NOMO-1 treated with dmso at 0.1 percent for 144 hours (cell line): ENCODE measurements around the gene CFDP1.
"Not testable (repeated sequence)": the region's sequence is repeated elsewhere in the genome, so short reads cannot be mapped to it uniquely, and the experiment has no call there.

Source experiments
- DNase-seq: peaks from one replicate; lab custom pipeline; 2025; ENCODE audit not compliant: unreplicated experiment; lab: John Stamatoyannopoulos, UW

Gene CFDP1

DNA sequence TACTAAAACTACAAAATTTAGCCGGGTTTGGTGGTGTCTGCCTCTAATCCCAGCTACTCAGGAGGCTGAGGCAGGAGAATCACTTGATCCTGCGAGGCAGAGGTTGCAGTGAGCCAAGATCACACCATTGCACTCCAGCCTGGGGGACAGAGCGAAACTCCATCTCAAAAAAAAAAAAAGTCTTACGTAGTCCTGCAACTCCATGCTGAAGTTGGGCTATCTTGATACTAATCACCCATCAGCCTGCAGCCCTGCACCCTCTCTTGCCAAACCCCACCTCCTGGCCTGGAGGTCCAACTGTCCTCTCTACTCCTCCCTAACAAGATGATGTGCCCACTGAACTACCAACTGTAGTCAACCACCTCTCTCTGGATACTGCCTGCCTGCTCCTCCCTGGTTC is 26.4 kb upstream of the CFDP1 start:
- DNase-seq = no peak

DNA sequence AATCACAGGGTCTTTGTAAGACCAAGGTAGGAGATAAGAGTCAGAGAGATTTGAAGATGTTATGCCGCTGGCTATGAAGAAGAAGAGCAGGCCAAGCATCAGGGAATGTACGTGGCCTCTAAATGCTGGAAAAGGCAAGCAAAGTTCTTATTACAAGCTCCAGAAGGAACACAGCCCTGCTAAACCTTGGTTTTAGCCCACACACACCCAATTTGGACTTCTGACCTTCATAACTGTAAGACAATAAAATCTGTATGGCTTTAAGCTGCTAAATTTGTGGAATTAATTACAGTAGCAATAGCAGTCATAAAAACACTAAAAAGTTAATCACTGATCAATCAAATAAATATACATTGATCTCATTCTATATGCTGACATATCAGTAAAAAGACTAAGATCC is 25.1 kb upstream of the CFDP1 start:
- no peak for DNase-seq

DNA sequence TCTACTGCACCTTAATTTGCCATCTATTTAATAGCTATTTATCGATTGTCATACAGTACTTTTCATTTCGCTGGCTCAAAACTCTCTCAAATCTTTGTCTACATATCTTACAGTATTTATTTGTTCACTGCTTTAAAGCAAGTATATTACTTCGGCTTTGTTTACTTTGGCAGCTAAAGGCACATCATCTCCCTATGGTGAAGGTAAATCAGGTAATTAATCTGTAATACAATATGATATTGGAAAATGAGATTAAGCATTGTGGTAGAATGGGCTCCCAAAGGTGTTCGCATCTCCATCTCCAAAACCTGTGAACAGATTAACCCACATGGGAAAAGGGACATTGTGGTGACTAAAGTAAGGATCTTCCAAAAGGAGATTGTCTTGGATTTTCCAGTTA is 24.7 kb upstream of the CFDP1 start:
- no peak for DNase-seq

DNA sequence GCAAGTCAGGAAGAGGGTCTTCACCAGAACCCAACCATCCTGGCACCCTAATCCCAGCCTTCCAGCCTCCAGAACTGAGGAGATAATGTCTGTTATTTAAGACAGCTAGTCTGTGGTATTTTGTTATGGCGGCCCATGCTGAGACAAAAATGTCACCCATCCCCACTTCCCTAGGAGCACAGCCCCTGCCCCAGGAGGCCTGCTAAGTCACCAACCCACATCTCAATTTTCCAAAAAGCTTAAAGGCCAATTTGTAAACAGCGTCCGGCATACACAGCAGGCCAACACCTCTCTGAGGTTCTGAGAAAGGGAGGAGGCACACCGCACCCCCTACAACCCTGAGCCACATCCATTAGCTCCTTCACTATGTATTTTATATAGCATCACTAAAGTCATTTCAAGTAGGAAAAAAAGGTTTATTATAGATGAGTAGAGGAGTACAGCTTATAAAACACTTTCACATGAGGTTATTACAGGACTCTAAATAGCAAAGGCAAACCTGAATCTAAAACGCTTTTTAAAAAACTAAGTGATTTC is 24.2 kb upstream of the CFDP1 start:
- no peak for DNase-seq

- no peak for DNase-seq
Measured at GRCh38 chr16:75456971-75457370, 23.7 kb upstream of the CFDP1 start.

DNA sequence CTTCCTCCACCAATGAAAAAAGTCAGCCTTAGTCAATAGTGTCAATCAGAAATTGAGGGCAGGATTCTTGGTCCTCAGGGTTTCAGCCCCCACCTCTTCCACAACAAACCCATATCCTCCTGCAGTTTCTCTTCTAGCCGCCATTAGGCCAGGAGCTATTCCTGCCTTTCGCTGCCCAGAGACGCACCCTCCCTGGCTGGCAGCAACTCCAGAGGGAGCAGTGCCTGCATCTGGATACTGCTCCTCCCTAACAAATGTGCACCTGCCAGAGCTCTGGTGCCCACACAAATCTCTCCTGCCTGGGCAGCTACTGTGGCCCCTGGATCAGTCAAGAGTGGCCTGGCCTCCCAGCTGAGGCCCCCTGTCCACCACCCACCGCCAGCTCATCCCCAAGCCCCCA is 23.2 kb upstream of the CFDP1 start:
- not testable (repeated sequence) for DNase-seq

GRCh38 chr16:75455677-75456076 is 22.4 kb upstream of the CFDP1 start:
- DNase-seq = no peak

- no peak for DNase-seq
Measured at GRCh38 chr16:75452464-75453190, 19.3 kb upstream of the CFDP1 start.

DNA sequence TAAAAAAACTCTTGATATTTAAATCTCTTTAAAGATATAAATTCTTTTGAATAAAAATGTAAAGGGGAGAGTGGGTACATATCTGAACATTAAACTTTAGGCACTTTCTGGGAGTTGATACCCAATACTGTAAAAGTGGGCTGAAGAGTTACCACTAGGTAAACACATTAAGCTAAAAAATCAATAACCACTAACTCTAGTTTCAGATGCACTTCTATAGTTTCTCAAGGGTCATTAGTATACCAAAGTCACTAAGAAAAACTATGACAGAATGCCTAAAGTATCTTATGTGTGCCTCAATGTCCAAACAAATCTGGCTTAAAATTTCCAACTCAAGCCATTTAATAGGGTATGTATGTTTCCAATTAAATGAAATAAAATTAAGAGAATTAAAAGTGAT is 13.1 kb upstream of the CFDP1 start:
- no peak for DNase-seq

- DNase-seq = no peak
Measured at GRCh38 chr16:75445298-75445697, 12.0 kb upstream of the CFDP1 start.

GRCh38 chr16:75443298-75443697 is 10.0 kb upstream of the CFDP1 start:
- no peak for DNase-seq

- peak; percentile 84 for DNase-seq
Measured at GRCh38 chr16:75433732-75434413, 570 bp upstream of the CFDP1 start.

DNA sequence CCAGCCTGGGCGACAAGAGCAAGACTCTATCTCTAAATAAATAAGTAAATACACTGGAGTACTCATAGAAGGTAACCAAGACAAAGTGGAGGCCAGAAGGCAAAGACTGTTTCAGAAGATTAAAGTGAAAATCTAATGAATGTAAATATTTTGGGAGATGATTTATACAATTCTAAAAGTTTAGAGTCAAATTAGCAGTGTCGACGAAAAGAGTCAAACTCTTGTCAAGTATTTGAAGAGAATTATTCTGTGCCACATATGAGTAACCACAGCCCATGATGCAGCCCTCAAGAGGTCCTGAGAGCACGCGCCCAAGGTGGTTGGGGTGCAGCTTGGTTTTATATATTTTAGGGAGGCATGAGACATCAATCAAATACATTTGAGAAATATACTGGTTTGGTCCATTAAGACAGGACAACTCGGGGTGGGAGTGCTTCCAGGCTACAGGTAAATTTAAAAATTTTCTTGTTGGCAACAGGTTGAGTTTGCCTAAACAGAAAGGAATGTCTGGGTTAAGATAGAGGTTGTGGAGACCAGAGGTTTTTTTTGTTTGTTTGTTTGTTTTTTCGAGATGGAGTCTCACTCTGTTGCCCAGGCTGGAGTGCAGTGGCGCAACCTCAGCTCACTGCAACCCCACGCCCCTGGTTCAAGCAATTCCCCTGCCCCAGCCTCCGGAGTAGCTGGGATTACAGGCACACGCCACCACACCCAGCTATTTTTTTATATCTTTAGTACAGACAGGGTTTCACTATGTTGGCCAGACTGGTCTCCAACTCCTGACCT is 3.5 kb downstream of the CFDP1 start:
- no peak for DNase-seq

DNA sequence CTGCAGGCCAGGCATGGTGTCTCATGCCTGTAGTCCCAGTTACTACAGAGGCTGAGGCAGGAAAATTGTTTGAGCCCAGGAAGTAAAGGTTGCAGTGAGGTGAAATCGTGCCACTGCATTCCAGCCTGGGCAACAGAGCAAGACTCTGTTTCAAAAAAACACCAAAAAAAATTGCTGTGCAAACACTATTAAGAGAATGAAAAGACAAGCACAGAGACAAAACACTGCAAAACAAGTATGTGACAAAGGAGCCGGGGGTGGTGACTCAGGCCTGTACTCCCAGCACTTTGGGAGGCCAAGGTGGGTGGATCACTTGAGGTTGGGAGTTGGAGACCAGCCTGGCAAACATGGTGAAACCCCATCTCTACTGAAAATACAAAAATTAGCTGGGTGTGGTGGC is 6.8 kb downstream of the CFDP1 start:
- not testable (repeated sequence) for DNase-seq

DNA sequence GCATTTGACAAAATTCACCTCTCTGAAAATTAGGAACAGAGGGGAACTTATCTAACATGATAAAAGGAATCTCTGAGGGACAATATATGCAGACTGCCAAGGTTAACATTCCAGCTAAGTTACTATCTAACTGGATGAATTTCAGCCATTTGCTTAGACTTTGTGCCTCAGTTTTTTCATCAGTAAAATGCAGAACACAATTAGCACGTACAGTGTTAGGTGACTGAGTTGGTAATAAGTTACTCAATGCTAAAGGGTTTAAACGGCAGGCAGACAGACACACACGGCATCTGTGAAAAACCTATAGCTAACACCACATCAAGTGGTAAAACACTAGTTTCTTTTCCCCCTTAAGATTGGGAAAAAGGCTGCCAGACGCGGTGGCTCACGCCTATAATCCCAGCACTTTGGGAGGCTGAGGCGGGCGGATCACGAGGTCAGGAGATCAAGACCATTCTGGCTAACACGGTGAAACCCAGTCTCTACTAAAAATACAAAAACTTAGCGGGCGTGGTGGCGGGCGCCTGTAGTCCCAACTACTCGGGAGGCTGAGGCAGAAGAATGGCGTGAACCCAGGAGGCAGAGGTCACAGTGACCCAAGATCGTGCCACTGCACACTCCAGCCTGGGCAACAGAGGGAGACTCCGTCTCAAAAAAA is 9.1 kb downstream of the CFDP1 start:
- DNase-seq = not testable (repeated sequence)

GRCh38 chr16:75423723-75424104 is 9.6 kb downstream of the CFDP1 start:
- DNase-seq = no peak

DNA sequence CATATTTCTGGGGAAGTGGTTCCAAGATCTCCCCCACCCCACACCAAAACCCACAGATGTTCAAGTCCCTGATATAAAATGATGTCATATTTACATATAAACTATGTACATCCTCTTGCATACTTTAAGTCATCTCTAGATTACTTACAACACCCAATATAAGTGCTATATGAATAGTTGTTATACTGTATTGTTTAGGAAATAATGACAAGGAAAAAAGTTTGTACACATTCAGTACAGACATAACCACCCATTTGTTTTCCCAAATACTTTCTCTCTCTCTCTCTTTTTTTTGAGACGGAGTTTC is 11.5 kb downstream of the CFDP1 start:
- no peak for DNase-seq

GRCh38 chr16:75420987-75421819 is 12.1 kb downstream of the CFDP1 start:
- no peak for DNase-seq

- DNase-seq = no peak
Measured at GRCh38 chr16:75416904-75417565, 16.3 kb downstream of the CFDP1 start.
